Measurements from ENCODE around the gene GTF3C6.

- no peak for TF ChIP-seq CTCF (IDR thresholded peaks at IDR 0.05)
- TF ChIP-seq POLR2A (IDR thresholded peaks at IDR 0.05), result no peak
Measured at GRCh38 chr6:110980227-110980626, 21.7 kb downstream of the GTF3C6 start.
